ENCODE data around the gene SCYGR7. TPM values are rescaled to one million over a fixed set of nuclear protein-coding genes. Genes with fewer than 3 reads are reported as not detected.

Gene SCYGR7
- total and polyA plus RNA-seq, 2 of the 13 experiments (the other 11 are each of a cell fraction or from before 2014, with no cell fraction given) = not detected

DNA sequence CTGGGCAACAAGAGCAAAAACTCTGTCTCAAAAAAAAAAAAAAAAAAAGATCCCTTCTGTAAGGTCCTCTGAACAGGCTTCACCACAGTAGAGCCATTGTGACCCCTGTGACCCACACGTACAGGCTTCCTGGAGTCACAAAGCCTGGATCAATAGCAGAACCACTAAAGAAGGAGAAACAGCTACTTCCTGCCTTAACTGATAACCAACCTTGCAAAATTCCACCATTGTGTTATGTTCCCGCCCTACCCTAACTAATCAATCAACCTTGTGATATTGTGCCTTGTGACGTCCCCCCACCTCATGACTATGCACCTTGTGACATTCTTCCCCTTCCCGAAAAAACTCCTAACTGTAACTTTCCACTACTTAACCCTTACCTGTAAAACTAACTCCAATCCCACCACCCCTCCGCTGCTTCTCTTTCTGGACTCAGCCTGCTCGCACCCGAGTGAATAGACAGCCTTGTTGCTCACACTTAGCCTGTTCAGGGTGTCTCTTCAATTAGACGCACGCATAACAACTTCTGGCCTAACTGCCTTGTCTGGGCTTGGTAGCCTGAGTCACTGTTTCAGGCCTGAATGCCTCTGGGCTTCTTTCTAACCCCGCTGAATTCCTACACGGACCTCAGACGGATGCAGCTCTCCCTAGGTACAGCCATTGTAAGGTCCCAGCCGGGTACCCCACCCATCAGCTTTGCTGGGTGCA is 31.4 kb downstream of the SCYGR7 start (continued):
- peak; percentile 95 for TF ChIP-seq ETV5 (CRISPR knock-in tag; IDR thresholded peaks at IDR 0.05; ENCODE audit: borderline replicate concordance)
- peak; percentile 8; the same call in 1 of the 2 replicates for TF ChIP-seq ZNF296 (CRISPR knock-in tag; conservative IDR thresholded peaks at IDR 0.05)
- TF ChIP-seq, protein P1, sequence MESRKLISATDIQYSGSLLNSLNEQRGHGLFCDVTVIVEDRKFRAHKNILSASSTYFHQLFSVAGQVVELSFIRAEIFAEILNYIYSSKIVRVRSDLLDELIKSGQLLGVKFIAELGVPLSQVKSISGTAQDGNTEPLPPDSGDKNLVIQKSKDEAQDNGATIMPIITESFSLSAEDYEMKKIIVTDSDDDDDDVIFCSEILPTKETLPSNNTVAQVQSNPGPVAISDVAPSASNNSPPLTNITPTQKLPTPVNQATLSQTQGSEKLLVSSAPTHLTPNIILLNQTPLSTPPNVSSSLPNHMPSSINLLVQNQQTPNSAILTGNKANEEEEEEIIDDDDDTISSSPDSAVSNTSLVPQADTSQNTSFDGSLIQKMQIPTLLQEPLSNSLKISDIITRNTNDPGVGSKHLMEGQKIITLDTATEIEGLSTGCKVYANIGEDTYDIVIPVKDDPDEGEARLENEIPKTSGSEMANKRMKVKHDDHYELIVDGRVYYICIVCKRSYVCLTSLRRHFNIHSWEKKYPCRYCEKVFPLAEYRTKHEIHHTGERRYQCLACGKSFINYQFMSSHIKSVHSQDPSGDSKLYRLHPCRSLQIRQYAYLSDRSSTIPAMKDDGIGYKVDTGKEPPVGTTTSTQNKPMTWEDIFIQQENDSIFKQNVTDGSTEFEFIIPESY (CRISPR knock-in tag; IDR thresholded peaks at IDR 0.05) = no peak
- peak; percentile 44; the same call in 1 of the 2 replicates for TF ChIP-seq DPF2 (CRISPR knock-in tag; IDR thresholded peaks at IDR 0.05; ENCODE audit: borderline replicate concordance, low read depth)
- TF ChIP-seq REST (IDR thresholded peaks at IDR 0.05; ENCODE audit: borderline replicate concordance in 1 of 2, low read depth in 1 of 2, low read length in 2 of 2) = no peak
- TF ChIP-seq, protein P2, sequence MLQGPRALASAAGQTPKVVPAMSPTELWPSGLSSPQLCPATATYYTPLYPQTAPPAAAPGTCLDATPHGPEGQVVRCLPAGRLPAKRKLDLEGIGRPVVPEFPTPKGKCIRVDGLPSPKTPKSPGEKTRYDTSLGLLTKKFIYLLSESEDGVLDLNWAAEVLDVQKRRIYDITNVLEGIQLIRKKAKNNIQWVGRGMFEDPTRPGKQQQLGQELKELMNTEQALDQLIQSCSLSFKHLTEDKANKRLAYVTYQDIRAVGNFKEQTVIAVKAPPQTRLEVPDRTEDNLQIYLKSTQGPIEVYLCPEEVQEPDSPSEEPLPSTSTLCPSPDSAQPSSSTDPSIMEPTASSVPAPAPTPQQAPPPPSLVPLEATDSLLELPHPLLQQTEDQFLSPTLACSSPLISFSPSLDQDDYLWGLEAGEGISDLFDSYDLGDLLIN (CRISPR knock-in tag; IDR thresholded peaks at IDR 0.05; ENCODE audit: borderline replicate concordance) = no peak
- peak; percentile 33; the same call in 1 of the 2 replicates for TF ChIP-seq GABPB1 (CRISPR knock-in tag; IDR thresholded peaks at IDR 0.05)
- no peak for TF ChIP-seq FOXP1 (IDR thresholded peaks at IDR 0.05)
- TF ChIP-seq FOXP1 (CRISPR knock-in tag; IDR thresholded peaks at IDR 0.05) = peak; percentile 48; the same call in 1 of the 2 replicates
- TF ChIP-seq MTA1 (CRISPR knock-in tag; IDR thresholded peaks at IDR 0.05; ENCODE audit: borderline replicate concordance) = 0 out of 2 replicates have a peak, but pooled peaks have one; percentile 47
- TF ChIP-seq HDAC6 (IDR thresholded peaks at IDR 0.05; ENCODE audit: low read depth, low read length) = no peak
- TF ChIP-seq, protein P3, sequence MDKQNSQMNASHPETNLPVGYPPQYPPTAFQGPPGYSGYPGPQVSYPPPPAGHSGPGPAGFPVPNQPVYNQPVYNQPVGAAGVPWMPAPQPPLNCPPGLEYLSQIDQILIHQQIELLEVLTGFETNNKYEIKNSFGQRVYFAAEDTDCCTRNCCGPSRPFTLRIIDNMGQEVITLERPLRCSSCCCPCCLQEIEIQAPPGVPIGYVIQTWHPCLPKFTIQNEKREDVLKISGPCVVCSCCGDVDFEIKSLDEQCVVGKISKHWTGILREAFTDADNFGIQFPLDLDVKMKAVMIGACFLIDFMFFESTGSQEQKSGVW (CRISPR knock-in tag; IDR thresholded peaks at IDR 0.05; ENCODE audit: borderline replicate concordance) = no peak
- peak; percentile 46; the same call in 1 of the 2 replicates for TF ChIP-seq MEIS1 (CRISPR knock-in tag; IDR thresholded peaks at IDR 0.05; ENCODE audit: borderline replicate concordance)
- no peak for TF ChIP-seq FOSL1 (CRISPR knock-in tag; IDR thresholded peaks at IDR 0.05; ENCODE audit: borderline replicate concordance)
- no peak for TF ChIP-seq ZNF337 (CRISPR knock-in tag; IDR thresholded peaks at IDR 0.05; ENCODE audit: borderline replicate concordance, low read depth)
- 0 out of 2 replicates have a peak, but pooled peaks have one; percentile 16 for TF ChIP-seq SAP130 (CRISPR knock-in tag; IDR thresholded peaks at IDR 0.05; ENCODE audit: low read depth)
- TF ChIP-seq, protein P4, sequence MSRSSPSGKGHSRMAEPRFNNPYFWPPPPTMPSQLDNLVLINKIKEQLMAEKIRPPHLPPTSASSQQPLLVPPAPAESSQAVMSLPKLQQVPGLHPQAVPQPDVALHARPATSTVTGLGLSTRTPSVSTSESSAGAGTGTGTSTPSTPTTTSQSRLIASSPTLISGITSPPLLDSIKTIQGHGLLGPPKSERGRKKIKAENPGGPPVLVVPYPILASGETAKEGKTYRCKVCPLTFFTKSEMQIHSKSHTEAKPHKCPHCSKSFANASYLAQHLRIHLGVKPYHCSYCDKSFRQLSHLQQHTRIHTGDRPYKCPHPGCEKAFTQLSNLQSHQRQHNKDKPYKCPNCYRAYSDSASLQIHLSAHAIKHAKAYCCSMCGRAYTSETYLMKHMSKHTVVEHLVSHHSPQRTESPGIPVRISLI (CRISPR knock-in tag; IDR thresholded peaks at IDR 0.05; ENCODE audit: borderline replicate concordance) = peak; percentile 86
- TF ChIP-seq JARID2 (CRISPR knock-in tag; IDR thresholded peaks at IDR 0.05; ENCODE audit: insufficient replicate concordance) = no peak
